K562 (cell line): Measurements from ENCODE around the gene DGLUCY. TPM values are rescaled to one million over a fixed set of nuclear protein-coding genes. Genes with fewer than 3 reads are reported as not detected.

Experiments
- ATAC-seq: fragments of 200-7000 bp; cut with Tn5 transposase; 3 replicates; pipeline ENCODE4 v1.9.1; 2020; ENCODE audit warnings: moderate library complexity
- BruUV-seq: library from RNA; stranded (reverse); fragments of 400-500 nt; replicated peaks from 2 replicates; lab custom pipeline; 2021; lab: Mats Ljungman, UMichigan
- CTCF ChIA-PET: fragments of 300-600 bp; formaldehyde crosslinking; extraction: SDS; loops from one replicate; lab custom pipeline; 2021; ENCODE audit warnings: low intra/inter-chr PET ratio; lab: Yijun Ruan, JAX
- POLR2A ChIA-PET: fragments of 300-600, 350-650 bp; sonication (Branson Sonifier 250); formaldehyde crosslinking; extraction: SDS; loops from one replicate; lab custom pipeline; 2021; ENCODE audit warnings: antibody characterized with exemption, inconsistent platforms; lab: Yijun Ruan, JAX
- DNase-seq, 4 experiments: peaks; one replicate each; pipeline versions ENCODE4 v3.0.0 to v3.0.0-alpha.2; 2011 to 2018; ENCODE audit warnings: low spot score in 3 of 4, mixed read lengths in 3 of 4; ENCODE audit errors: extremely low read depth in 1 of 4
- FAIRE-seq: peaks from 2 replicates; lab custom pipeline; 2011; peaks lifted over from hg19 to GRCh38; lab: Jason Lieb, UNC
- H2AFZ ChIP-seq: 2 replicates; pipeline ENCODE4 v1.6.0; 2011; ENCODE audit warnings: low read depth, low read length, control low read depth, inconsistent platforms
- H3K27ac ChIP-seq: fragments of 200-600 bp; 3 replicates; pipeline ENCODE4 v1.8.0; 2011; ENCODE audit warnings: low read depth, mild to moderate bottlenecking, control low read depth, inconsistent platforms, low read length, moderate library complexity, mixed read lengths; ENCODE audit errors: extremely low read depth
- H3K27me3 ChIP-seq, 2 experiments: fragments of 300-600 bp in 1 of 2; 2 replicates in 1 of 2; 3 replicates in 1 of 2; pipeline versions ENCODE4 v1.6.0 to v1.8.0; 2011; ENCODE audit warnings: inconsistent platforms in 2 of 2, low read length in 2 of 2, mild to moderate bottlenecking in 1 of 2, mixed read lengths in 1 of 2, moderate library complexity in 1 of 2; ENCODE audit not compliant: control insufficient read depth in 2 of 2, insufficient read depth in 2 of 2
- H3K36me3 ChIP-seq: fragments of 300-600 bp; 3 replicates; pipeline ENCODE4 v1.8.0; 2011; ENCODE audit warnings: mild to moderate bottlenecking, low read length, inconsistent platforms; ENCODE audit not compliant: control insufficient read depth, insufficient read depth
- H3K4me1 ChIP-seq, 2 experiments: fragments of 200-600 bp in 1 of 2; replicated peaks in 1 of 2; 2 replicates in 1 of 2; 3 replicates in 1 of 2; pipeline versions ENCODE4 v1.5.1 to v1.8.0; 2011; ENCODE audit warnings: inconsistent platforms in 2 of 2, low read length in 2 of 2, mild to moderate bottlenecking in 1 of 2, mixed read lengths in 1 of 2, moderate library complexity in 1 of 2; ENCODE audit not compliant: control insufficient read depth in 2 of 2, insufficient read depth in 2 of 2
- H3K4me2 ChIP-seq: 2 replicates; pipeline ENCODE4 v1.6.1; 2011; ENCODE audit warnings: low read length, control low read depth, inconsistent platforms, mixed read lengths; ENCODE audit not compliant: insufficient read depth
- H3K4me3 ChIP-seq: fragments of 200-600 bp; sonication (generic), shearing (Covaris generic); 2 replicates; pipeline ENCODE4 v1.5.1; 2016; ENCODE audit warnings: control low read depth, inconsistent platforms
- H3K79me2 ChIP-seq: fragments of 200-600 bp; 3 replicates; pipeline ENCODE4 v1.8.0; 2011; ENCODE audit warnings: low read length, inconsistent platforms; ENCODE audit not compliant: control insufficient read depth, insufficient read depth
- H3K9ac ChIP-seq, 2 experiments: 2 replicates each; pipeline versions ENCODE4 v1.6.0 to v1.6.1; 2011; ENCODE audit warnings: low read depth in 2 of 2, low read length in 2 of 2, control low read depth in 1 of 2, inconsistent platforms in 1 of 2, mild to moderate bottlenecking in 1 of 2, mixed read lengths in 1 of 2; ENCODE audit not compliant: insufficient read depth in 1 of 2
- H3K9me1 ChIP-seq: one replicate; pipeline ENCODE4 v1.6.0; 2011; ENCODE audit warnings: inconsistent platforms, mild to moderate bottlenecking, low read length, moderate library complexity; ENCODE audit not compliant: control insufficient read depth, insufficient read depth
- H3K9me3 ChIP-seq: replicated peaks from 2 replicates; pipeline ENCODE4 v1.5.1; 2011; ENCODE audit warnings: low read depth, low read length, inconsistent platforms; ENCODE audit not compliant: control insufficient read depth, insufficient read depth
- H4K20me1 ChIP-seq: replicated peaks from 2 replicates; pipeline ENCODE4 v1.6.1; 2011; ENCODE audit warnings: low read length, inconsistent platforms, mixed read lengths; ENCODE audit not compliant: control insufficient read depth, insufficient read depth
- CREBBP ChIP-seq: IDR thresholded peaks from one replicate; pipeline ENCODE4 v1.6.1; 2012; ENCODE audit warnings: low read depth, mild to moderate bottlenecking, control low read depth, inconsistent platforms, low read length
- DACH1 ChIP-seq: fragments of 450-650 bp; IDR thresholded peaks from 2 replicates; pipeline ENCODE4 v1.6.1; 2018; ENCODE audit not compliant: partially characterized antibody
- HNRNPUL1 ChIP-seq: fragments of 200-400 bp; formaldehyde crosslinking; IDR thresholded peaks from 2 replicates; pipeline ENCODE4 v1.6.1; 2017; ENCODE audit warnings: low read length
- KLF1 ChIP-seq: fragments of 450-650 bp; IDR thresholded peaks from 2 replicates; pipeline ENCODE4 v1.6.1; 2016; ENCODE audit warnings: missing genetic modification characterization, missing compliant biosample characterization
- POLR3G ChIP-seq: IDR thresholded peaks from 2 replicates; pipeline ENCODE4 v1.6.1; 2011; ENCODE audit not compliant: insufficient read length, insufficient replicate concordance; ENCODE audit errors: extremely low read depth
- PURB ChIP-seq: sonication (generic); formaldehyde crosslinking; IDR thresholded peaks from 2 replicates; pipeline ENCODE4 v1.9.0; 2021; ENCODE audit warnings: low read depth, mild to moderate bottlenecking, missing genetic modification reagents
- SIX5 ChIP-seq, 2 experiments: IDR thresholded peaks; 2 replicates each; pipeline ENCODE4 v1.6.1; 2011; ENCODE audit warnings: low read length in 2 of 2, borderline replicate concordance in 1 of 2, low read depth in 1 of 2, mild to moderate bottlenecking in 1 of 2, moderate library complexity in 1 of 2; ENCODE audit not compliant: insufficient read depth in 1 of 2
- STAG1 ChIP-seq: sonication (generic); formaldehyde crosslinking; IDR thresholded peaks from 2 replicates; pipeline ENCODE4 v1.5.0; 2020; ENCODE audit warnings: missing genetic modification reagents, borderline replicate concordance
- TAF7 ChIP-seq: fragments of 450-650 bp; IDR thresholded peaks from 2 replicates; pipeline ENCODE4 v1.6.1; 2016; ENCODE audit warnings: missing genetic modification characterization, missing compliant biosample characterization
- ZFP36 ChIP-seq: fragments of 150-350 bp; IDR thresholded peaks from 2 replicates; pipeline ENCODE4 v1.6.1; 2018; ENCODE audit warnings: low read length, low read depth; ENCODE audit not compliant: partially characterized antibody
- ZNF184 ChIP-seq: sonication (generic); formaldehyde crosslinking; IDR thresholded peaks from 2 replicates; pipeline ENCODE4 v1.5.0; 2020; ENCODE audit warnings: missing genetic modification reagents
- ZNF324 ChIP-seq: fragments of 250-450 bp; sonication (Bioruptor Pico); IDR thresholded peaks from 2 replicates; pipeline ENCODE4 v1.4.0; 2020; ENCODE audit warnings: mild to moderate bottlenecking
- WGBS: fragments of 100-300 bp; shearing (Covaris generic); methylation state at CpG from one replicate; pipeline ENCODE4 v1.1.6; 2016; ENCODE audit warnings: low coverage, mixed read lengths; ENCODE audit not compliant: insufficient coverage; ENCODE audit errors: missing lambda C conversion rate; 5-methylcytosine and 5-hydroxymethylcytosine counted together
- in situ Hi-C: fragments of 300-500 bp; cut with MboI; formaldehyde crosslinking; loops from 4 replicates; pipeline ENCODE4 v1.15.0; 2018; ENCODE audit warnings: inconsistent platforms, mixed read lengths
- intact Hi-C: fragments of 100-400 bp; cut with micrococcal nuclease; formaldehyde crosslinking; loops from 2 replicates; pipeline ENCODE4 v1.14.2; 2022
- polyA plus RNA-seq, 8 experiments: library from polyadenylated mRNA; depleted of rRNA in 4 of 8; stranded (reverse) in 5 of 8; unstranded in 3 of 8; fragments of >200 nt; fragmentation: Nextera tagmentation in 2 of 8; fragmentation: Illumina TruSeq in 1 of 8; extraction: Ambion mirVana in 2 of 8; extraction: Trizol in 1 of 8; gene quantifications; 2 replicates each; pipeline versions ENCODE4 v1.2.1 to v1.2.3, GENCODE V29; 2011 to 2014; ENCODE audit warnings: inconsistent platforms in 1 of 8, missing spikeins in 1 of 8
- total RNA-seq, 7 experiments: library from RNA; depleted of rRNA in 6 of 7; stranded (reverse); fragments of >200 nt in 6 of 7; fragmentation: Illumina TruSeq in 2 of 7; extraction: Trizol in 2 of 7; gene quantifications; 2 replicates each; pipeline versions ENCODE4 v1.2.1 to v1.2.3, GENCODE V29; 2011 to 2021; ENCODE audit warnings: low replicate concordance in 1 of 7
- TF ChIP-seq, protein P1 (sequence below): sonication (generic); formaldehyde crosslinking; IDR thresholded peaks from 2 replicates; pipeline ENCODE4 v1.8.0; 2023; ENCODE audit warnings: missing genetic modification reagents, mild to moderate bottlenecking, borderline replicate concordance
- TF ChIP-seq, protein P2 (sequence below): fragments of 250-450 bp; sonication (Bioruptor Pico); IDR thresholded peaks from 2 replicates; pipeline ENCODE4 v1.6.1; 2021; ENCODE audit warnings: mild to moderate bottlenecking
- TF ChIP-seq, protein P3 (sequence below): IDR thresholded peaks from 3 replicates; pipeline ENCODE4 v1.6.1; 2011; ENCODE audit warnings: borderline replicate concordance, mild to moderate bottlenecking, moderate library complexity; ENCODE audit not compliant: insufficient read length; ENCODE audit errors: extremely low read depth

Gene DGLUCY
- total and polyA plus RNA-seq, 9 of the 15 experiments (the other 6 are each of a cell fraction or from before 2014, with no cell fraction given) = 9.9 to 28.4 (median 21.0) TPM

- no peaks in the 10 kb centered on the region for H4K20me1 ChIP-seq
- no peaks in the 10 kb centered on the region for H3K27me3 ChIP-seq
- in situ Hi-C loops (no loop called here), intact Hi-C loops (no loop called here)
- H3K9me3 ChIP-seq = no peaks in the 10 kb centered on the region
- no peak for FAIRE-seq
- CTCF ChIA-PET = no interaction called here
- DNase-seq = no peak
- H3K9me1 ChIP-seq = no peaks in the 10 kb centered on the region
- POLR2A ChIA-PET = no interaction called here
- ATAC-seq = no peak
- no peaks in the 10 kb centered on the region for H3K36me3 ChIP-seq
- WGBS = 71% methylated on average over 6 of the region's 7 CpGs
- H2AFZ ChIP-seq = no peak overlapping the region
- no peak overlapping the region for H3K9ac ChIP-seq
- no peak overlapping the region for H3K27ac ChIP-seq
- no TSS peak for BruUV-seq
- H3K4me2 ChIP-seq = no peak overlapping the region
- no peak overlapping the region for H3K4me3 ChIP-seq
- no peaks in the 10 kb centered on the region for H3K79me2 ChIP-seq
- H3K4me1 ChIP-seq = peaks cover 0 to 3% of the 10 kb centered on the region in 2 experiments; a peak in 2 of 5 replicates
- TF ChIP-seq DACH1 (no peak), KLF1 (tag) (no peak), STAG1 (no peak), POLR3G (no peak), PURB (CRISPR knock-in tag) (no peak), ZNF324 (CRISPR knock-in tag) (no peak), SIX5 (IDR thresholded peaks at IDR 0.05; ENCODE audit: borderline replicate concordance in 1 of 2, insufficient read depth in 1 of 2, low read depth in 1 of 2, low read length in 2 of 2) (no peak), TAF7 (tag) (no peak), HNRNPUL1 (no peak), ZFP36 (no peak), CREBBP (no peak), ZNF184 (CRISPR knock-in tag) (no peak)
- TF ChIP-seq, protein P1, sequence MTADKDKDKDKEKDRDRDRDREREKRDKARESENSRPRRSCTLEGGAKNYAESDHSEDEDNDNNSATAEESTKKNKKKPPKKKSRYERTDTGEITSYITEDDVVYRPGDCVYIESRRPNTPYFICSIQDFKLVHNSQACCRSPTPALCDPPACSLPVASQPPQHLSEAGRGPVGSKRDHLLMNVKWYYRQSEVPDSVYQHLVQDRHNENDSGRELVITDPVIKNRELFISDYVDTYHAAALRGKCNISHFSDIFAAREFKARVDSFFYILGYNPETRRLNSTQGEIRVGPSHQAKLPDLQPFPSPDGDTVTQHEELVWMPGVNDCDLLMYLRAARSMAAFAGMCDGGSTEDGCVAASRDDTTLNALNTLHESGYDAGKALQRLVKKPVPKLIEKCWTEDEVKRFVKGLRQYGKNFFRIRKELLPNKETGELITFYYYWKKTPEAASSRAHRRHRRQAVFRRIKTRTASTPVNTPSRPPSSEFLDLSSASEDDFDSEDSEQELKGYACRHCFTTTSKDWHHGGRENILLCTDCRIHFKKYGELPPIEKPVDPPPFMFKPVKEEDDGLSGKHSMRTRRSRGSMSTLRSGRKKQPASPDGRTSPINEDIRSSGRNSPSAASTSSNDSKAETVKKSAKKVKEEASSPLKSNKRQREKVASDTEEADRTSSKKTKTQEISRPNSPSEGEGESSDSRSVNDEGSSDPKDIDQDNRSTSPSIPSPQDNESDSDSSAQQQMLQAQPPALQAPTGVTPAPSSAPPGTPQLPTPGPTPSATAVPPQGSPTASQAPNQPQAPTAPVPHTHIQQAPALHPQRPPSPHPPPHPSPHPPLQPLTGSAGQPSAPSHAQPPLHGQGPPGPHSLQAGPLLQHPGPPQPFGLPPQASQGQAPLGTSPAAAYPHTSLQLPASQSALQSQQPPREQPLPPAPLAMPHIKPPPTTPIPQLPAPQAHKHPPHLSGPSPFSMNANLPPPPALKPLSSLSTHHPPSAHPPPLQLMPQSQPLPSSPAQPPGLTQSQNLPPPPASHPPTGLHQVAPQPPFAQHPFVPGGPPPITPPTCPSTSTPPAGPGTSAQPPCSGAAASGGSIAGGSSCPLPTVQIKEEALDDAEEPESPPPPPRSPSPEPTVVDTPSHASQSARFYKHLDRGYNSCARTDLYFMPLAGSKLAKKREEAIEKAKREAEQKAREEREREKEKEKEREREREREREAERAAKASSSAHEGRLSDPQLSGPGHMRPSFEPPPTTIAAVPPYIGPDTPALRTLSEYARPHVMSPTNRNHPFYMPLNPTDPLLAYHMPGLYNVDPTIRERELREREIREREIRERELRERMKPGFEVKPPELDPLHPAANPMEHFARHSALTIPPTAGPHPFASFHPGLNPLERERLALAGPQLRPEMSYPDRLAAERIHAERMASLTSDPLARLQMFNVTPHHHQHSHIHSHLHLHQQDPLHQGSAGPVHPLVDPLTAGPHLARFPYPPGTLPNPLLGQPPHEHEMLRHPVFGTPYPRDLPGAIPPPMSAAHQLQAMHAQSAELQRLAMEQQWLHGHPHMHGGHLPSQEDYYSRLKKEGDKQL (CRISPR knock-in tag) = no peak
- TF ChIP-seq, protein P2, sequence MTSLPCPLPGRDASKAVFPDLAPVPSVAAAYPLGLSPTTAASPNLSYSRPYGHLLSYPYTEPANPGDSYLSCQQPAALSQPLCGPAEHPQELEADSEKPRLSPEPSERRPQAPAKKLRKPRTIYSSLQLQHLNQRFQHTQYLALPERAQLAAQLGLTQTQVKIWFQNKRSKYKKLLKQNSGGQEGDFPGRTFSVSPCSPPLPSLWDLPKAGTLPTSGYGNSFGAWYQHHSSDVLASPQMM (CRISPR knock-in tag) = no peak
- TF ChIP-seq, protein P3, sequence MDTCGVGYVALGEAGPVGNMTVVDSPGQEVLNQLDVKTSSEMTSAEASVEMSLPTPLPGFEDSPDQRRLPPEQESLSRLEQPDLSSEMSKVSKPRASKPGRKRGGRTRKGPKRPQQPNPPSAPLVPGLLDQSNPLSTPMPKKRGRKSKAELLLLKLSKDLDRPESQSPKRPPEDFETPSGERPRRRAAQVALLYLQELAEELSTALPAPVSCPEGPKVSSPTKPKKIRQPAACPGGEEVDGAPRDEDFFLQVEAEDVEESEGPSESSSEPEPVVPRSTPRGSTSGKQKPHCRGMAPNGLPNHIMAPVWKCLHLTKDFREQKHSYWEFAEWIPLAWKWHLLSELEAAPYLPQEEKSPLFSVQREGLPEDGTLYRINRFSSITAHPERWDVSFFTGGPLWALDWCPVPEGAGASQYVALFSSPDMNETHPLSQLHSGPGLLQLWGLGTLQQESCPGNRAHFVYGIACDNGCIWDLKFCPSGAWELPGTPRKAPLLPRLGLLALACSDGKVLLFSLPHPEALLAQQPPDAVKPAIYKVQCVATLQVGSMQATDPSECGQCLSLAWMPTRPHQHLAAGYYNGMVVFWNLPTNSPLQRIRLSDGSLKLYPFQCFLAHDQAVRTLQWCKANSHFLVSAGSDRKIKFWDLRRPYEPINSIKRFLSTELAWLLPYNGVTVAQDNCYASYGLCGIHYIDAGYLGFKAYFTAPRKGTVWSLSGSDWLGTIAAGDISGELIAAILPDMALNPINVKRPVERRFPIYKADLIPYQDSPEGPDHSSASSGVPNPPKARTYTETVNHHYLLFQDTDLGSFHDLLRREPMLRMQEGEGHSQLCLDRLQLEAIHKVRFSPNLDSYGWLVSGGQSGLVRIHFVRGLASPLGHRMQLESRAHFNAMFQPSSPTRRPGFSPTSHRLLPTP = no peak
Observed at GRCh38 chr14:91237219-91237618, 123.3 kb downstream of the DGLUCY start.
